Measurements from ENCODE around the gene CLIC3. TPM values are rescaled to one million over a fixed set of nuclear protein-coding genes. Genes with fewer than 3 reads are reported as not detected.

Gene CLIC3
- total RNA-seq, 2 experiments from 2014 or later = not detected

DNA sequence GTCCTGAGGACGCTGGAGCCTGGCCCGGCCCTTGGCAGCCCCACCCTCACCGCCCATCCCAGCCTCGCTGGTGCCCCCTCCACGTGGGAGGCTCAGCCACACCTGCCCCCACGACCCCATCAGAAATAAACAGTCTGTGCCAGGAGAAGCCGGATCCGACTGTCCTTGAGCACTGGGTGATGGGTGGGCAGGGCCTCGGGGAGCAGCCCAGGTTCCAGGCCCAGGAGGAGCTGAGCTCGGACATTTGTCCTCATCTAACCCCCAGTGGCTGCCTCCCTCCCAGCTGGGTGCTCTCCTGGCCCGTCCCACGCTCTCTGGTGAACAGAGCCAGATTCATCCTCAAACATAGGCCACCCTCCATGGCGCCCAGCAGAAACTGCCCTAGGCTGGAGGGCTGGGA, 23.6 kb downstream of the CLIC3 start:
- no peak overlapping the region for H3K27ac ChIP-seq (ENCODE audit: low read depth, low read length, poor library complexity, severe bottlenecking)
- H3K36me3 ChIP-seq (ENCODE audit: insufficient read depth, low read length) = no peaks in the 10 kb centered on the region
- H2AFZ ChIP-seq (ENCODE audit: low read length) = no peak overlapping the region
- ChIA-PET CTCF (ENCODE audit: unreplicated experiment) (no interaction called here), POLR2A (no interaction called here)
- H3K79me2 ChIP-seq (ENCODE audit: insufficient read depth, low read depth, low read length) = no peaks in the 10 kb centered on the region
- intact Hi-C loops (cut with micrococcal nuclease; ENCODE audit: unreplicated experiment) = no loop called here
- H4K20me1 ChIP-seq (ENCODE audit: insufficient read depth, low read length) = no peaks in the 10 kb centered on the region
- DNase-seq (ENCODE audit: low spot score) = no peak
- no peaks in the 10 kb centered on the region for H3K4me1 ChIP-seq (ENCODE audit: insufficient read depth, low read length, poor library complexity, severe bottlenecking)
- TF ChIP-seq, protein P1, sequence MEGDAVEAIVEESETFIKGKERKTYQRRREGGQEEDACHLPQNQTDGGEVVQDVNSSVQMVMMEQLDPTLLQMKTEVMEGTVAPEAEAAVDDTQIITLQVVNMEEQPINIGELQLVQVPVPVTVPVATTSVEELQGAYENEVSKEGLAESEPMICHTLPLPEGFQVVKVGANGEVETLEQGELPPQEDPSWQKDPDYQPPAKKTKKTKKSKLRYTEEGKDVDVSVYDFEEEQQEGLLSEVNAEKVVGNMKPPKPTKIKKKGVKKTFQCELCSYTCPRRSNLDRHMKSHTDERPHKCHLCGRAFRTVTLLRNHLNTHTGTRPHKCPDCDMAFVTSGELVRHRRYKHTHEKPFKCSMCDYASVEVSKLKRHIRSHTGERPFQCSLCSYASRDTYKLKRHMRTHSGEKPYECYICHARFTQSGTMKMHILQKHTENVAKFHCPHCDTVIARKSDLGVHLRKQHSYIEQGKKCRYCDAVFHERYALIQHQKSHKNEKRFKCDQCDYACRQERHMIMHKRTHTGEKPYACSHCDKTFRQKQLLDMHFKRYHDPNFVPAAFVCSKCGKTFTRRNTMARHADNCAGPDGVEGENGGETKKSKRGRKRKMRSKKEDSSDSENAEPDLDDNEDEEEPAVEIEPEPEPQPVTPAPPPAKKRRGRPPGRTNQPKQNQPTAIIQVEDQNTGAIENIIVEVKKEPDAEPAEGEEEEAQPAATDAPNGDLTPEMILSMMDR (conservative IDR thresholded peaks at IDR 0.05; ENCODE audit: low read length) = no peak
- no peak for TF ChIP-seq EZH2phosphoT487 (IDR thresholded peaks at IDR 0.05; ENCODE audit: borderline replicate concordance, low read depth, low read length)
- no peaks in the 10 kb centered on the region for H3K9me2 ChIP-seq (ENCODE audit: insufficient read depth, low read length)
- no TSS peak for BruUV-seq (replicated peaks)
- H3K4me2 ChIP-seq (ENCODE audit: low read length) = no peak overlapping the region
- no peaks in the 10 kb centered on the region for H3K9me3 ChIP-seq (ENCODE audit: low read length)
- H3K4me3 ChIP-seq (ENCODE audit: low read depth, low read length, poor library complexity, severe bottlenecking) = no peak overlapping the region

DNA sequence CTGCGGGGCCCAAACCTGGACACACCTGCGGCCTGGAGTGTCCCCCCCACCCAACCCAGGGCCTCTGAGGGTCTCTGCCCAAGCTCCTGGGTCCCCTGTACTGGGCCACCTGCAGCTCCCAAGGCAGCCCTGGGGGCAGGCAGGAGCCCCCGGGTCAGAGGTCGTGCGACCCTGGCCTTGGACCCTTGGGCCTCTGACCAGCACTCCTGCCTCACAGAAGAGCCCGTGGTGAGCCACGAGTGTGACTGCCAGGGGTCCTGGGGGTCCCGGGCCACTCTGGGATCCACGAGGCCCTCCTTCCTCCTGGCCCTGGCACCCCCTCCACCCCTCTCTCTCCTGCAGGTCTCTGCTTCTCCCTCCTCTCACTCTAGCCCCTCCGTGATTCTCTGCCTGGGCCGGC, 24.0 kb downstream of the CLIC3 start:
- TF ChIP-seq, protein P1 (conservative IDR thresholded peaks at IDR 0.05; ENCODE audit: low read length) = no peak
- TF ChIP-seq EZH2phosphoT487 (IDR thresholded peaks at IDR 0.05; ENCODE audit: borderline replicate concordance, low read depth, low read length) = no peak
- POLR2A ChIA-PET = no interaction called here
- Histone ChIP-seq H3K4me1 (ENCODE audit: insufficient read depth, low read length, poor library complexity, severe bottlenecking) (no peaks in the 10 kb centered on the region), H3K27ac (ENCODE audit: low read depth, low read length, poor library complexity, severe bottlenecking) (no peak overlapping the region), H3K36me3 (ENCODE audit: insufficient read depth, low read length) (no peaks in the 10 kb centered on the region), H2AFZ (ENCODE audit: low read length) (no peak overlapping the region), H4K20me1 (ENCODE audit: insufficient read depth, low read length) (no peaks in the 10 kb centered on the region), H3K9me3 (ENCODE audit: low read length) (no peaks in the 10 kb centered on the region), H3K4me3 (ENCODE audit: low read depth, low read length, poor library complexity, severe bottlenecking) (no peak overlapping the region), H3K4me2 (ENCODE audit: low read length) (no peak overlapping the region), H3K79me2 (ENCODE audit: insufficient read depth, low read depth, low read length) (no peaks in the 10 kb centered on the region), H3K9me2 (ENCODE audit: insufficient read depth, low read length) (no peaks in the 10 kb centered on the region)
- no TSS peak for BruUV-seq (replicated peaks)
- CTCF ChIA-PET (ENCODE audit: unreplicated experiment) = no interaction called here
- intact Hi-C loops (cut with micrococcal nuclease; ENCODE audit: unreplicated experiment) = no loop called here
- DNase-seq (ENCODE audit: low spot score) = no peak

DNA sequence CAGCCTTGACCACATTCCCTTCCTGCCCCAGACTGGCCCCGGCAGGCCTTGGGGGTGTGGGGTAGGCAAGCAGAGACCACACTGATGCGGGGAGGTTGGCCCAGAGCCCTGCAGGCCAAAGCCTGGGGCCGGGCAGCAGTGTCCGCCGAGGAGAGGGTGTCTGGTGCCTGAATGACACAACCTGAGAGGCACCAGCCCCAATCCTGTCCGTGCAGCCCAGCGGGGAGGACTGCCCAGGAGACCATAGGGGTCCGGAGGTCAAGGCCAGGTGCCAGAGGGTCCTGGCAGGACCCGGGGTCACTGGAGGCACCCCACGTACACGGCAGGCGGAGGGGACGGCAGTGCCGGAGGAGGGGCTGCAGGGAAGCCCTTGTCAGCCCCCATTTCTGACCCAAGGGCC, 24.6 kb downstream of the CLIC3 start:
- H3K9me3 ChIP-seq (ENCODE audit: low read length) = no peaks in the 10 kb centered on the region
- H4K20me1 ChIP-seq (ENCODE audit: insufficient read depth, low read length) = no peaks in the 10 kb centered on the region
- ChIA-PET POLR2A (no interaction called here), CTCF (ENCODE audit: unreplicated experiment) (no interaction called here)
- H3K9me2 ChIP-seq (ENCODE audit: insufficient read depth, low read length) = no peaks in the 10 kb centered on the region
- no peak overlapping the region for H3K27ac ChIP-seq (ENCODE audit: low read depth, low read length, poor library complexity, severe bottlenecking)
- no peak for TF ChIP-seq EZH2phosphoT487 (IDR thresholded peaks at IDR 0.05; ENCODE audit: borderline replicate concordance, low read depth, low read length)
- TF ChIP-seq, protein P1 (conservative IDR thresholded peaks at IDR 0.05; ENCODE audit: low read length) = no peak
- intact Hi-C loops (cut with micrococcal nuclease; ENCODE audit: unreplicated experiment) = no loop called here
- H3K36me3 ChIP-seq (ENCODE audit: insufficient read depth, low read length) = no peaks in the 10 kb centered on the region
- no peaks in the 10 kb centered on the region for H3K4me1 ChIP-seq (ENCODE audit: insufficient read depth, low read length, poor library complexity, severe bottlenecking)
- H3K4me2 ChIP-seq (ENCODE audit: low read length) = no peak overlapping the region
- no peaks in the 10 kb centered on the region for H3K79me2 ChIP-seq (ENCODE audit: insufficient read depth, low read depth, low read length)
- H3K4me3 ChIP-seq (ENCODE audit: low read depth, low read length, poor library complexity, severe bottlenecking) = no peak overlapping the region
- H2AFZ ChIP-seq (ENCODE audit: low read length) = no peak overlapping the region
- no peak for DNase-seq (ENCODE audit: low spot score)
- no TSS peak for BruUV-seq (replicated peaks)
